Breast epithelium (tissue), 4 donors: ENCODE data around the gene SDR42E1. TPM values are rescaled to one million over a fixed set of nuclear protein-coding genes. Genes with fewer than 3 reads are reported as not detected.

Experiments used
- DNase-seq, 2 donors: peaks; one replicate each; pipeline ENCODE4 v3.0.0-alpha.2; 2019; ENCODE audit warnings: low spot score in 2 of 2
- H3K27ac ChIP-seq, 2 donors: fragments of 200-600 bp; sonication (generic) in 1 of 2; one replicate each; pipeline ENCODE4 v1.5.1; 2016 to 2019; ENCODE audit warnings: mild to moderate bottlenecking in 1 of 2
- H3K27me3 ChIP-seq, 2 donors: fragments of 200-600 bp; sonication (generic) in 1 of 2; one replicate each; pipeline versions ENCODE4 v1.5.1 to v1.6.0; 2017 to 2019; ENCODE audit warnings: control low read depth in 1 of 2, mild to moderate bottlenecking in 1 of 2
- H3K36me3 ChIP-seq: fragments of 200-600 bp; one replicate; pipeline ENCODE4 v1.5.1; 2019
- H3K4me1 ChIP-seq, 2 donors: fragments of 200-600 bp; sonication (generic); one replicate each; pipeline ENCODE4 v1.5.1; 2016 to 2019; ENCODE audit warnings: control low read depth in 1 of 2
- H3K4me3 ChIP-seq, 3 donors: fragments of 200-600 bp; sonication (generic); 1 replicate in 2 of 3; 2 replicates in 1 of 3; pipeline ENCODE4 v1.5.1; 2016 to 2019; ENCODE audit warnings: mild to moderate bottlenecking in 3 of 3, moderate library complexity in 2 of 3
- H3K9me3 ChIP-seq, 2 donors: fragments of 200-600 bp; sonication (generic) in 1 of 2; one replicate each; pipeline ENCODE4 v1.5.1; 2016 to 2019; ENCODE audit warnings: control low read depth in 1 of 2
- POLR2A ChIP-seq: fragments of 450-650 bp; IDR thresholded peaks from one replicate; pipeline ENCODE4 v1.6.1; 2016; ENCODE audit warnings: antibody characterized with exemption, mild to moderate bottlenecking, moderate library complexity
- POLR2AphosphoS5 ChIP-seq, 3 donors: sonication (generic); formaldehyde crosslinking; IDR thresholded peaks; one replicate each; pipeline ENCODE4 v1.6.1; 2017; ENCODE audit warnings: antibody characterized with exemption in 3 of 3
- intact Hi-C: fragments of 100-400 bp; cut with DNase I; formaldehyde crosslinking; loops from one replicate; pipeline ENCODE4 v1.15.1; 2023; ENCODE audit warnings: low total_unique reads
- total RNA-seq, 3 donors: library from RNA; depleted of rRNA; stranded (reverse); fragments of >200 nt; gene quantifications; one replicate each; pipeline ENCODE4 v1.1.0, GENCODE V29; 2016
- TF ChIP-seq, protein P1 (sequence below), 3 donors: fragments of 450-650 bp; IDR thresholded peaks; one replicate each; pipeline ENCODE4 v1.5.1; 2016 to 2017; ENCODE audit warnings: antibody characterized with exemption in 3 of 3, mild to moderate bottlenecking in 3 of 3, moderate library complexity in 3 of 3

SDR42E1 gene
- total RNA-seq, 3 donors from 2014 or later, result 0.16 to 11.7 (median 6.9) TPM

DNA sequence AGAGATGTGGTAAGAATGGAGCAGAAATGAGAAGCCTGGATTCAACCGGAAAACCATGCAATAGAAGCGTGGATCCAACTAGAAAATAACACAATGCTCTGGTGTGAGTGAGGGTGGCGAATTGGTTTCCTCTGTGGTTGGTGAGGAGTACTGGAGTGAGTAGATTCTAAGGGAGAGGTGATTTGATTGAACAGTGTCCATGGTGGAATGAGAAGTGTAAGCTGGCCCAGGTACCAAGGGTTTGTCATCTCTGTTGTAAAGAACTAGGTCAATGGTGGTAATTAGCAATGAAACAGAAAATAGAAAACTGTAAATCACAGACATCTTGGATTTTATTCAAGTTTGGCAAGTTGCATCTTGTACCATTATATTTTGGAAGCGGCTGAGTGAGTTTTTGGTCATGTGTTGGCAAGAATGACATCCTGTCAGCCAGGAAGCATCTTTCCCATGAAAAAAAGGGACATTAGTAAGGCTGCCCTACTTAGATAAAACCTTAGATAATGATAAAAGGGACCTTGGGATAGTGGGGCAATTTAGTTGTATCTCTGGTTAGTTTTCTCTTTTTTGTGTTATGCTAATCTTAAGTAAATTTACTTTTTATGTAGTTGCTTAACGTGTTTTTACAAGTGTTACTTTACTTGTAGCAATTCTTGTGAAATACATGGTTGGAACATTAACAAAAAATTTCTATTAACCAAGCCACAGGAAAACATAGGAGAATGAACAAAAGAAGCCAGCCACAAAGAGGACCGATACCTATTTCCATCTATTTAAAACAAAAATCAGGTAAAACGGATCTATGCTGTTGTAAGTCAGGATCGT, 44.7 kb upstream of the SDR42E1 start:
- Histone ChIP-seq H3K4me3 (no peak overlapping the region), H3K4me1 (no peaks in the 10 kb centered on the region), H3K9me3 (no peaks in the 10 kb centered on the region), H3K36me3 (no peaks in the 10 kb centered on the region), H3K27me3 (peaks cover 0 to 4% of the 10 kb centered on the region in 2 donors), H3K27ac (peak overlapping the region; percentile 46 to 54)
- intact Hi-C loops, result no loop called here
- TF ChIP-seq POLR2A (no peak), POLR2AphosphoS5 (IDR thresholded peaks at IDR 0.05) (no peak)
- TF ChIP-seq, protein P1, sequence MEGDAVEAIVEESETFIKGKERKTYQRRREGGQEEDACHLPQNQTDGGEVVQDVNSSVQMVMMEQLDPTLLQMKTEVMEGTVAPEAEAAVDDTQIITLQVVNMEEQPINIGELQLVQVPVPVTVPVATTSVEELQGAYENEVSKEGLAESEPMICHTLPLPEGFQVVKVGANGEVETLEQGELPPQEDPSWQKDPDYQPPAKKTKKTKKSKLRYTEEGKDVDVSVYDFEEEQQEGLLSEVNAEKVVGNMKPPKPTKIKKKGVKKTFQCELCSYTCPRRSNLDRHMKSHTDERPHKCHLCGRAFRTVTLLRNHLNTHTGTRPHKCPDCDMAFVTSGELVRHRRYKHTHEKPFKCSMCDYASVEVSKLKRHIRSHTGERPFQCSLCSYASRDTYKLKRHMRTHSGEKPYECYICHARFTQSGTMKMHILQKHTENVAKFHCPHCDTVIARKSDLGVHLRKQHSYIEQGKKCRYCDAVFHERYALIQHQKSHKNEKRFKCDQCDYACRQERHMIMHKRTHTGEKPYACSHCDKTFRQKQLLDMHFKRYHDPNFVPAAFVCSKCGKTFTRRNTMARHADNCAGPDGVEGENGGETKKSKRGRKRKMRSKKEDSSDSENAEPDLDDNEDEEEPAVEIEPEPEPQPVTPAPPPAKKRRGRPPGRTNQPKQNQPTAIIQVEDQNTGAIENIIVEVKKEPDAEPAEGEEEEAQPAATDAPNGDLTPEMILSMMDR (IDR thresholded peaks at IDR 0.05), result no peak
- DNase-seq, result no peak

DNA sequence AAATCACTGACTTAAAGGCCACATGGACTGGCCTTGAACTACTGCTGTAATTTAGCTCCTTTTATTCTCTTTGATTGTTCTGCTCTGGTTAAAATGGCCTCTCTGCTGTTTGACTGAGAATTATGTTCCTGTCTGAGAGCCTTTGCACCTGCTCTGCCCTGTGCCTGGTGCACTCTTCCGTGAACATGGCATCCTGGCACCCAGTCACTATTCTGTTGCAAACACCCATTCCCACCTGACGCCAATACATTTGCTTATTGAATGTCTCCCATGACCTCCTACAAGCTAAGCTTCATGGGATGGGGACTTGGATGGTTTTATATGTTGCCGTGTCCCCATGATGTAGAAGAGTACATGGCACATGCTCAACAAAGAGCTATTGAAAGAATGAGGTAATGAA, 43.8 kb upstream of the SDR42E1 start:
- TF ChIP-seq POLR2A, result no peak
- TF ChIP-seq POLR2AphosphoS5 (IDR thresholded peaks at IDR 0.05), result no peak
- TF ChIP-seq, protein P1 (IDR thresholded peaks at IDR 0.05), result no peak
- no peak for DNase-seq
- peaks cover 0 to 4% of the 10 kb centered on the region in 2 donors for H3K27me3 ChIP-seq
- H3K27ac ChIP-seq, result no peak overlapping the region
- H3K9me3 ChIP-seq, result no peaks in the 10 kb centered on the region
- peaks cover 0 to under 1% of the 10 kb centered on the region in 2 donors for H3K4me1 ChIP-seq
- intact Hi-C loops, result no loop called here
- no peak overlapping the region for H3K4me3 ChIP-seq
- no peaks in the 10 kb centered on the region for H3K36me3 ChIP-seq

DNA sequence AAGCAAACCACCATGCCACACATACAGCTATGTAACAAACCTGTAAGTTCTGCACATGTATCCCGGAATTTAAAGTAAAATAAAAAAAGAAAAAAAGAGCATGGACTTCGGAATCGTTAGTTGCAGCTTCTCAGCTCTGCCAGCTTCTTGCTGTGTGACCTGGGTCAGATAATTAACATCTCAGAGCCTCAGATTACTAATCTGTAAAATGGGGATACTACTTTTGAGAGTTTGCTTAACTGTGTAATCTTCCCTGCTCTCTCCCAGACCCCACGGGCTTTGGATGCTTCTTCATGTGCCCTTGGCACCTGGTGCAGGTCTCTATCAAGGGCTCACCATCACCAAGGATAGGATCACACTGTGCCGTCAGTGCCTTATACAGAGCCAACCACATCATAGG, 40.4 kb upstream of the SDR42E1 start:
- TF ChIP-seq POLR2A (no peak), POLR2AphosphoS5 (IDR thresholded peaks at IDR 0.05) (no peak)
- TF ChIP-seq, protein P1 (IDR thresholded peaks at IDR 0.05), result no peak
- intact Hi-C loops, result loop anchor here (5.0 kb wide), 1 partner anchor 1031 kb away; no protein-coding TSS in a partner anchor
- no peak for DNase-seq
- Histone ChIP-seq H3K27me3 (peaks cover 0 to 4% of the 10 kb centered on the region in 2 donors), H3K4me1 (peaks cover 0 to 5% of the 10 kb centered on the region in 2 donors), H3K4me3 (no peak overlapping the region), H3K9me3 (no peaks in the 10 kb centered on the region), H3K27ac (no peak overlapping the region), H3K36me3 (no peaks in the 10 kb centered on the region)

DNA sequence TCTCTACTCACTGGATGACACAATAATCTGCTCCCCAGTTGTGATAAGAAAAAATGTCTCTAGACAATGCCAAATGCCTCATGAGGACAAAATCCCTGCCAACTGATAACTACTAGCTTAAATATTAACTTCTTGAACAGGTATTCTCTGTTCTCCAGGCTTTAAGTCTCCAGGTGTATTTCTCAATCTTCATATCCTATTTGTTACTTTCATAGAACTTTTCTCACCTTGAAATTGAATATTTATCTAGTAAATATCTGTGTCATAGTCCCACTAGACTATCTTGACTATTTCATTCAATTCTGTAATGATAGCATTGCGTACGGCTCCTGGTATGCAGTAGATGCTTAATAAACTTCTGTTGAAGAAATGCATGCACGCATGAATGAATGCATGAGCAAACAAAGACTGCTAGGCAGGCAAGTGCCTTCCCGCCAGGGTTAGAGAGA, 39.7 kb upstream of the SDR42E1 start:
- Histone ChIP-seq H3K4me3 (no peak overlapping the region), H3K4me1 (peaks cover 0 to 5% of the 10 kb centered on the region in 2 donors), H3K27ac (no peak overlapping the region), H3K9me3 (no peaks in the 10 kb centered on the region), H3K36me3 (no peaks in the 10 kb centered on the region), H3K27me3 (peaks cover 0 to 8% of the 10 kb centered on the region in 2 donors)
- intact Hi-C loops, result loop anchor here (5.0 kb wide), 1 partner anchor 1031 kb away; no protein-coding TSS in a partner anchor
- DNase-seq, result no peak
- no peak for TF ChIP-seq POLR2A
- TF ChIP-seq POLR2AphosphoS5 (IDR thresholded peaks at IDR 0.05), result no peak
- TF ChIP-seq, protein P1 (IDR thresholded peaks at IDR 0.05), result no peak

DNA sequence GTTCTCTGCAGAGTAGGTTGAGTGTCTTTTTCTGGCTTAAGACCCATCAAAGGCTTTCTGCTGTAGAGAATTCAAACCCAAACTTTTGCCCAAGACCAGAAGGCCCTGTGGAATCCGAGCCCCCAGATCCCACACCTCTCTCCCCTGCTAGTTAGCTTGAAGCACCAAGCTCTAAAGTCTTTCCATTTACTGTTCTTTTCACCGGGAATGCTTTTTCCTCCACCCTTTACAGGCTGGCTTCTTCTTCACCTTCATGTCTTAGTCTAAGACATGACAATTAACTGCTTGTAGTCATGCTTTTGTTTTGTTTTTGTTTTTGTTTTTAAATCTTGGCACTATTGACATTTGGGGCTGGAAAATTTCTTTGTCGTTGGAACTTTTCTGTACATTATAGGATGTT, 39.2 kb upstream of the SDR42E1 start:
- TF ChIP-seq, protein P1 (IDR thresholded peaks at IDR 0.05), result no peak
- no peak for TF ChIP-seq POLR2AphosphoS5 (IDR thresholded peaks at IDR 0.05)
- no peak for TF ChIP-seq POLR2A

More for the DNA sequence above, 39.2 kb upstream of the SDR42E1 start:
- Histone ChIP-seq H3K27me3 (peaks cover 0 to 8% of the 10 kb centered on the region in 2 donors), H3K4me3 (no peak overlapping the region), H3K36me3 (no peaks in the 10 kb centered on the region), H3K9me3 (no peaks in the 10 kb centered on the region), H3K4me1 (peaks cover 0 to 5% of the 10 kb centered on the region in 2 donors), H3K27ac (no peak overlapping the region)
- intact Hi-C loops, result loop anchor here (5.0 kb wide), 1 partner anchor 1032 kb away; no protein-coding TSS in a partner anchor
- DNase-seq, result no peak
